Trophoblast cell (in vitro differentiated cells and primary cell): ENCODE measurements around the gene FAM151A.
A peak's percentile ranks its signal among the peaks of the same experiment; 100 is the strongest.

Experiments
- DNase-seq, 2 donors: peaks; one replicate each; pipeline ENCODE4 v3.0.0-alpha.2; 2016
- H2AFZ ChIP-seq: 2 replicates; pipeline ENCODE4 v1.6.1; 2013; ENCODE audit warnings: low read length, moderate library complexity, mild to moderate bottlenecking; ENCODE audit not compliant: insufficient read depth, poor library complexity
- H2AK5ac ChIP-seq: 2 replicates; pipeline ENCODE4 v1.6.1; 2013; ENCODE audit warnings: mild to moderate bottlenecking, low read length
- H2BK120ac ChIP-seq: 2 replicates; pipeline ENCODE4 v1.6.1; 2013; ENCODE audit warnings: low read length, mild to moderate bottlenecking, moderate library complexity; ENCODE audit not compliant: insufficient read depth, poor library complexity
- H2BK12ac ChIP-seq: 2 replicates; pipeline ENCODE4 v1.6.1; 2013; ENCODE audit warnings: mild to moderate bottlenecking, low read length, moderate library complexity
- H2BK5ac ChIP-seq: 2 replicates; pipeline ENCODE4 v1.6.1; 2013; ENCODE audit warnings: low read length, low read depth, moderate library complexity, mild to moderate bottlenecking; ENCODE audit not compliant: poor library complexity
- H3K14ac ChIP-seq: 2 replicates; pipeline ENCODE4 v1.6.1; 2013; ENCODE audit warnings: mild to moderate bottlenecking, low read length
- H3K18ac ChIP-seq: 2 replicates; pipeline ENCODE4 v1.6.1; 2013; ENCODE audit warnings: mild to moderate bottlenecking, low read length
- H3K23ac ChIP-seq: 2 replicates; pipeline ENCODE4 v1.6.1; 2013; ENCODE audit warnings: low read length
- H3K27ac ChIP-seq: 2 replicates; pipeline ENCODE4 v1.5.1; 2013; ENCODE audit warnings: low read depth, mild to moderate bottlenecking, inconsistent platforms, low read length, moderate library complexity
- H3K27me3 ChIP-seq: 2 replicates; pipeline ENCODE4 v1.6.1; 2013; ENCODE audit warnings: inconsistent platforms, mild to moderate bottlenecking, low read length, moderate library complexity; ENCODE audit not compliant: insufficient read depth
- H3K36me3 ChIP-seq, 2 experiments: 1 replicate in 1 of 2; 2 replicates in 1 of 2; pipeline ENCODE4 v1.6.1; 2013; ENCODE audit warnings: low read length in 2 of 2, mild to moderate bottlenecking in 2 of 2, moderate library complexity in 1 of 2; ENCODE audit not compliant: insufficient read depth in 2 of 2, control insufficient read depth in 1 of 2
- H3K4ac ChIP-seq: 2 replicates; pipeline ENCODE4 v1.6.1; 2013; ENCODE audit warnings: low read depth, mild to moderate bottlenecking, low read length, moderate library complexity
- H3K4me1 ChIP-seq, 2 experiments: 1 replicate in 1 of 2; 2 replicates in 1 of 2; pipeline ENCODE4 v1.6.1; 2013; ENCODE audit warnings: low read length in 2 of 2, mild to moderate bottlenecking in 2 of 2, moderate library complexity in 1 of 2; ENCODE audit not compliant: insufficient read depth in 2 of 2, control insufficient read depth in 1 of 2
- H3K4me2 ChIP-seq: 2 replicates; pipeline ENCODE4 v1.6.1; 2013; ENCODE audit warnings: inconsistent platforms, mild to moderate bottlenecking, low read length, moderate library complexity
- H3K4me3 ChIP-seq: 2 replicates; pipeline ENCODE4 v1.5.1; 2013; ENCODE audit warnings: mild to moderate bottlenecking, low read depth, low read length, inconsistent platforms
- H3K79me1 ChIP-seq: one replicate; pipeline ENCODE4 v1.6.1; 2013; ENCODE audit warnings: low read length
- H3K79me2 ChIP-seq: 2 replicates; pipeline ENCODE4 v1.6.1; 2013; ENCODE audit warnings: low read length, mild to moderate bottlenecking; ENCODE audit not compliant: control insufficient read depth, insufficient read depth, poor library complexity
- H3K9ac ChIP-seq: 2 replicates; pipeline ENCODE4 v1.6.1; 2013; ENCODE audit warnings: mild to moderate bottlenecking, low read length
- H3K9me3 ChIP-seq: 2 replicates; pipeline ENCODE4 v1.6.1; 2013; ENCODE audit warnings: low read depth, mild to moderate bottlenecking, control low read depth, inconsistent platforms, low read length; ENCODE audit not compliant: insufficient read depth
- H4K12ac ChIP-seq: 2 replicates; pipeline ENCODE4 v1.6.1; 2013; ENCODE audit warnings: low read depth, mild to moderate bottlenecking, low read length, moderate library complexity
- H4K8ac ChIP-seq: 2 replicates; pipeline ENCODE4 v1.6.1; 2013; ENCODE audit warnings: low read depth, mild to moderate bottlenecking, low read length, moderate library complexity
- H4K91ac ChIP-seq: one replicate; pipeline ENCODE4 v1.6.1; 2013; ENCODE audit warnings: low read depth, mild to moderate bottlenecking, low read length, moderate library complexity
- WGBS: extraction: QIAGEN DNeasy Blood & Tissue Kit; methylation state at CpG from one replicate; pipeline ENCODE4 v1.1.7; 2013; ENCODE audit warnings: missing lambda C conversion rate; ENCODE audit not compliant: insufficient read length, insufficient coverage; ENCODE audit errors: extremely low coverage; 5-methylcytosine and 5-hydroxymethylcytosine counted together

FAM151A gene

GRCh38 chr1:54565113-54565501 is 58.2 kb downstream of the FAM151A start:
- no peak overlapping the region for H3K9ac ChIP-seq
- H3K23ac ChIP-seq: no peak overlapping the region
- no peak overlapping the region for H3K14ac ChIP-seq
- no peak overlapping the region for H4K12ac ChIP-seq
- H3K4me3 ChIP-seq: no peak overlapping the region
- H2AFZ ChIP-seq: no peak overlapping the region
- H3K27me3 ChIP-seq: no peaks in the 10 kb centered on the region
- H4K8ac ChIP-seq: no peak overlapping the region
- H3K79me2 ChIP-seq: no peaks in the 10 kb centered on the region
- no peak overlapping the region for H2AK5ac ChIP-seq
- no CpG with 5 or more reads among the region's 4 CpGs for WGBS
- no peak overlapping the region for H3K4ac ChIP-seq
- H2BK120ac ChIP-seq: no peak overlapping the region
- no peak overlapping the region for H4K91ac ChIP-seq
- no peak overlapping the region for H3K18ac ChIP-seq
- no peak overlapping the region for H2BK12ac ChIP-seq
- H3K79me1 ChIP-seq: peaks cover 4% of the 10 kb centered on the region
- H3K27ac ChIP-seq: no peak overlapping the region
- H2BK5ac ChIP-seq: no peak overlapping the region
- no peak overlapping the region for H3K4me2 ChIP-seq
- H3K36me3 ChIP-seq: no peaks in the 10 kb centered on the region
- H3K4me1 ChIP-seq: peaks cover 7 to 14% of the 10 kb centered on the region in 2 experiments
- peaks cover 4% of the 10 kb centered on the region for H3K9me3 ChIP-seq
- no peak for DNase-seq

- Histone ChIP-seq H4K8ac (no peak overlapping the region), H2BK120ac (no peak overlapping the region), H2BK5ac (no peak overlapping the region), H3K23ac (no peak overlapping the region), H2AK5ac (no peak overlapping the region), H4K12ac (no peak overlapping the region), H3K27ac (no peak overlapping the region), H3K14ac (no peak overlapping the region), H3K79me2 (no peaks in the 10 kb centered on the region), H3K4ac (no peak overlapping the region), H3K27me3 (no peaks in the 10 kb centered on the region), H3K79me1 (peaks cover 4% of the 10 kb centered on the region), H3K4me3 (no peak overlapping the region), H3K36me3 (no peaks in the 10 kb centered on the region), H2BK12ac (no peak overlapping the region), H3K4me2 (no peak overlapping the region), H4K91ac (no peak overlapping the region), H3K9me3 (peaks cover 4% of the 10 kb centered on the region), H3K18ac (no peak overlapping the region), H3K9ac (no peak overlapping the region), H2AFZ (no peak overlapping the region), H3K4me1 (peaks cover 7 to 14% of the 10 kb centered on the region in 2 experiments)
- DNase-seq: peak; percentile 61 to 66
- WGBS: no CpG with 5 or more reads among the region's 17 CpGs
These were observed 58.8 kb downstream of the FAM151A start for GRCh38 chr1:54564312-54565112.

GRCh38 chr1:54559771-54560231 is 63.5 kb downstream of the FAM151A start:
- no peak overlapping the region for H3K4me2 ChIP-seq
- no peak overlapping the region for H3K4ac ChIP-seq
- no peaks in the 10 kb centered on the region for H3K79me1 ChIP-seq
- H4K91ac ChIP-seq: no peak overlapping the region
- H3K36me3 ChIP-seq: no peaks in the 10 kb centered on the region
- H2BK12ac ChIP-seq: no peak overlapping the region
- H3K27ac ChIP-seq: no peak overlapping the region
- H3K18ac ChIP-seq: no peak overlapping the region
- no peak for DNase-seq
- H4K12ac ChIP-seq: no peak overlapping the region
- H4K8ac ChIP-seq: no peak overlapping the region
- H2AK5ac ChIP-seq: no peak overlapping the region
- WGBS: no CpG with 5 or more reads among the region's 3 CpGs
- H2BK120ac ChIP-seq: no peak overlapping the region
- no peak overlapping the region for H3K4me3 ChIP-seq
- no peaks in the 10 kb centered on the region for H3K27me3 ChIP-seq
- no peak overlapping the region for H3K23ac ChIP-seq
- H3K79me2 ChIP-seq: no peaks in the 10 kb centered on the region
- H3K9me3 ChIP-seq: peaks cover 4% of the 10 kb centered on the region
- H2BK5ac ChIP-seq: no peak overlapping the region
- H2AFZ ChIP-seq: no peak overlapping the region
- H3K9ac ChIP-seq: no peak overlapping the region
- H3K14ac ChIP-seq: no peak overlapping the region
- H3K4me1 ChIP-seq: peaks cover 0 to 5% of the 10 kb centered on the region in 2 experiments
